ENCODE measurements around the gene LMBR1. TPM values are rescaled to one million over a fixed set of nuclear protein-coding genes. Genes with fewer than 3 reads are reported as not detected.

Gene LMBR1
- polyA plus RNA-seq, 1 experiment: 5.3 TPM

DNA sequence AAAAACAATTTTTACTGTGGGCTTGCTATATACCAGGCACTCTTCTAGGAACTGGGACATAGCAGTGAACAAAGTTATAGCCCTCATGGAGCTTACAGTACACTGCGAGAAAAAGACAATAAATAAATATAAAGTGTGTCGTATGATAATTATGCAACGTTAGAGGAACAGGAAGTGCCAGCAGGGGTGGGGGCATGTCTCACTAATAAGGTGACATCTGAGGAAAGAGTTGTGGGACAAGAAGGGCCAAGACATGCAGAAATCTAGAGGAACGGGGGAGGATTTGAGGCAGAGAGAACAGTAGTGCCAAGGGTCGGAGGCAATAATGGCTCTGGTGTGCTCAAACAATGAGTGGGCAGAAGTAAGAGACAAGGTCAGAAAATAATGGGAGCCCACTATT, 52.8 kb downstream of the LMBR1 start:
- TF ChIP-seq, protein P1, sequence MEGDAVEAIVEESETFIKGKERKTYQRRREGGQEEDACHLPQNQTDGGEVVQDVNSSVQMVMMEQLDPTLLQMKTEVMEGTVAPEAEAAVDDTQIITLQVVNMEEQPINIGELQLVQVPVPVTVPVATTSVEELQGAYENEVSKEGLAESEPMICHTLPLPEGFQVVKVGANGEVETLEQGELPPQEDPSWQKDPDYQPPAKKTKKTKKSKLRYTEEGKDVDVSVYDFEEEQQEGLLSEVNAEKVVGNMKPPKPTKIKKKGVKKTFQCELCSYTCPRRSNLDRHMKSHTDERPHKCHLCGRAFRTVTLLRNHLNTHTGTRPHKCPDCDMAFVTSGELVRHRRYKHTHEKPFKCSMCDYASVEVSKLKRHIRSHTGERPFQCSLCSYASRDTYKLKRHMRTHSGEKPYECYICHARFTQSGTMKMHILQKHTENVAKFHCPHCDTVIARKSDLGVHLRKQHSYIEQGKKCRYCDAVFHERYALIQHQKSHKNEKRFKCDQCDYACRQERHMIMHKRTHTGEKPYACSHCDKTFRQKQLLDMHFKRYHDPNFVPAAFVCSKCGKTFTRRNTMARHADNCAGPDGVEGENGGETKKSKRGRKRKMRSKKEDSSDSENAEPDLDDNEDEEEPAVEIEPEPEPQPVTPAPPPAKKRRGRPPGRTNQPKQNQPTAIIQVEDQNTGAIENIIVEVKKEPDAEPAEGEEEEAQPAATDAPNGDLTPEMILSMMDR (IDR thresholded peaks at IDR 0.05; ENCODE audit: insufficient read depth, low read depth, low read length): no peak
- CTCF ChIA-PET: no interaction called here
- no peaks in the 10 kb centered on the region for H3K27me3 ChIP-seq (ENCODE audit: control insufficient read depth, insufficient read depth, low read length)
- POLR2A ChIA-PET: no interaction called here
- no peak for DNase-seq (ENCODE audit: low read depth)
- no peaks in the 10 kb centered on the region for H3K36me3 ChIP-seq (ENCODE audit: control insufficient read depth, insufficient read depth, low read length)
- no peak overlapping the region for H3K4me3 ChIP-seq (ENCODE audit: low read depth, low read length)

DNA sequence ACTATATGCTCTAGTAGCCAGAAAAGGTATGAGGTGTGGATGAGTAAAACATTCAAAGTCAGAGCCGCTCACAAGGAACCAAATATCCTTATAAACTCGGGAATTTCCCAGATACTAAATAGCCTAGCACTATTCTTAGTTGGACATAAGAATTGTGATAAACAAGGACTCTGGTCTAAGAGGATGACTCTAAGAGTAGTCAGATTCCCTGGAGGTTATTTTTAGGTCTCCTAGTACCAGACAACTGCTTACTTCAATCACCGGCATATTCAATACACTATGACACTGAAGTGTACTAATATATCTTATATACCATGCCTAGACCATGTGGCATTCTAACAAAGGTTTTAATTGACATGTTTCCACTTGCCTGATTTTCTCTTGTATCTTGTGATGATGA, 56.5 kb downstream of the LMBR1 start:
- ChIA-PET CTCF (no interaction called here), POLR2A (no interaction called here)
- TF ChIP-seq, protein P1 (IDR thresholded peaks at IDR 0.05; ENCODE audit: insufficient read depth, low read depth, low read length): no peak
- H3K27me3 ChIP-seq (ENCODE audit: control insufficient read depth, insufficient read depth, low read length): no peaks in the 10 kb centered on the region
- no peak overlapping the region for H3K4me3 ChIP-seq (ENCODE audit: low read depth, low read length)
- DNase-seq (ENCODE audit: low read depth): no peak
- no peaks in the 10 kb centered on the region; the same call in 1 of the 2 replicates for H3K36me3 ChIP-seq (ENCODE audit: control insufficient read depth, insufficient read depth, low read length)

DNA sequence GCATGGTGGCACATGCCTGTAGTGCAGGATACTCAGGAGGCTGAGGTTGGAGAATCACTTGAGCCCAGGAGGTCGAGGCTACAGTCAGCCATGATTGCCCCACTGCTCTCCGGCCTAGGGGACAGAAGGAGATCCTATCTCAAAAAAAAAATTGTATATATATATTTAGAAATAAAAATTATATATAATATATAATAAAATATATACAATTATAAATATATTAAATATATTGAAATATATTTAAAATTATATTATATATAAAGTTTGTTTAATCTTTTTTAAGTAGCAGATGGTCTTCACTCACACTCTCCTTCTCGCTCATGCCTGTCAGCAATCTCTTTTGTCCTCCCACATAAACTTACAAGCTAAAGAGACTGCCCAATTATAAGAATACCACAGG, 58.5 kb downstream of the LMBR1 start:
- CTCF ChIA-PET: no interaction called here
- POLR2A ChIA-PET: no interaction called here
- TF ChIP-seq, protein P1 (IDR thresholded peaks at IDR 0.05; ENCODE audit: insufficient read depth, low read depth, low read length): no peak

DNA sequence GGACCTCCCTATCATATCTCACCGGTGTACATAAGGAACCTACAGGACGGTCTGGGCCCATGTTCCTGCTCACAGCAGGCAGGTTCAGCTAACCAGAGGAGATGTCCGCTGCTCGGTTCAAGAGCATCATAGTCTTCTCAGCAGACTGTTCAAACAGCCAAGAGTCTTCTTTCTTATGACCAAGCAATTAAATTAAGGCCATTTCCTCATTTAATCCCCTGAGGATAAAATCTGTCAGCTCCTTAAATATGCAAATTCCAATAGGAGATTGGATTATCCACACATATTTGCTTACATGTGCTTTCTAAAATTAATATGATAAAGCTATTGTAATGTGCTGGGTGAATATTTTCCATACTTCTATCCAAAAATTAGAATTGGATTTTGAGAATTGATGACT, 59.7 kb downstream of the LMBR1 start:
- Histone ChIP-seq H3K27me3 (ENCODE audit: control insufficient read depth, insufficient read depth, low read length) (no peaks in the 10 kb centered on the region), H3K36me3 (ENCODE audit: control insufficient read depth, insufficient read depth, low read length) (no peaks in the 10 kb centered on the region; the same call in 1 of the 2 replicates), H3K4me3 (ENCODE audit: low read depth, low read length) (no peak overlapping the region)
- TF ChIP-seq, protein P1 (IDR thresholded peaks at IDR 0.05; ENCODE audit: insufficient read depth, low read depth, low read length): no peak
- DNase-seq (ENCODE audit: low read depth): no peak
- POLR2A ChIA-PET: no interaction called here
- CTCF ChIA-PET: no interaction called here

More for the DNA sequence above, 58.5 kb downstream of the LMBR1 start:
- Histone ChIP-seq H3K36me3 (ENCODE audit: control insufficient read depth, insufficient read depth, low read length) (no peaks in the 10 kb centered on the region; the same call in 1 of the 2 replicates), H3K4me3 (ENCODE audit: low read depth, low read length) (no peak overlapping the region), H3K27me3 (ENCODE audit: control insufficient read depth, insufficient read depth, low read length) (no peaks in the 10 kb centered on the region)
- DNase-seq (ENCODE audit: low read depth): no peak

DNA sequence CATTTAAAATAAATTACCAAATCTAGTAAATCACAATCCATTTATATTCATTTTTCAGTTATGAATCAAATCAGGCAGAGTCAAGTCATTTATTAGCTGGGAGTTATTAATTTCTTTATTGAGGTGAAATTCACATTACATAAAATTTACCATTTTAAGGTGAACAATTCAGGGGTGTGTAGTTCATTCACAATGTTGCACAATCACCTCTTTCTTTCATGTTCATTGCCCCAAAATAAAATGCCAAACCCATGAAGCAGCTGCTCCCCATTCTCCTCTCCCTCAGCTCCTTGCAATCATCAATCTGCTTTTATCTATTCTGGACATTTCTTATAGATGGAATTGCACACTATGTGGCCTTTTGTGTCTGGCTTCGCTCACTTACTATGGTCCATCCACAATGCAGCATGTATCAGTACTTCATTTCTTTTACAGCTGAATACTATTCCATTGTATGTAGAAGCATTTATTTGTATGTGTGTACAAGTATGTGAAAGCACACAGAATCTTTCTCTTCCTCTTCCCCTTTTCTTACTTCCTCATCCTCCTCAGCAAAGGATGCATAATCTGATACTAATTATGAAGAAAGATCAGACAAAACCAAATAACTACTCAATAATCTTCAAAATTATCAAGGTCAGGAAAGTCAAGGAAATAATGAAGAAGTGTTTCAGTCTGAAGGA, 60.6 kb downstream of the LMBR1 start:
- ChIA-PET POLR2A (interaction anchor here (0.6 kb wide), 2 partner anchors 172 to 1027 kb away, joined by 3 to 6 read pairs; no protein-coding TSS in a partner anchor), CTCF (interaction anchor here (0.7 to 1.1 kb wide), 2 partner anchors 14 to 1035 kb away, joined by 3 to 7 read pairs; no protein-coding TSS in a partner anchor)
- DNase-seq (ENCODE audit: low read depth): no peak
- TF ChIP-seq, protein P1 (IDR thresholded peaks at IDR 0.05; ENCODE audit: insufficient read depth, low read depth, low read length): no peak
- Histone ChIP-seq H3K36me3 (ENCODE audit: control insufficient read depth, insufficient read depth, low read length) (no peaks in the 10 kb centered on the region; the same call in 1 of the 2 replicates), H3K27me3 (ENCODE audit: control insufficient read depth, insufficient read depth, low read length) (no peaks in the 10 kb centered on the region), H3K4me3 (ENCODE audit: low read depth, low read length) (no peak overlapping the region)

All from BJ (cell line).